NCI-H146 (cell line): ENCODE measurements around the gene CTNNA3.

Experiments used
- DNase-seq: peaks from one replicate; lab custom pipeline; 2025; lab: John Stamatoyannopoulos, UW

CTNNA3 gene

DNA sequence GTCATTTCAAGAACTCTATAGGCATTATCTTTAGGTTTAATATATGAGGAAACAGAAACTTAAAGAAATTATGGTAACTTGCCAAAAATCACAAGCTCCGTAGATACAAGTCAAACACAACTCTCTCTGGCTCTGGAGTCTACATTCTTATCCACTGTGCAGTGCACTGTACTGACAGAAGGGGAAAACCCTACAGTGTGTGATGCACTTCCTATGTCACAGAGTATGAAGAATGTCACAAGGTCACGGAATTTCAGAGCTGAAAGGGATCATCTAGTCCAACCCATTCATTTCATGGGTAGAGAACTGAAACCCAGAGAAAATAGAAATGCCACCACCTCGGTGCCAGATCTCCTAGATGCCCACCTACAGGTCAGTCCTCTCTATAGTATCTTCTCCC lies 684.0 kb downstream of the CTNNA3 start:
- DNase-seq: no peak

DNA sequence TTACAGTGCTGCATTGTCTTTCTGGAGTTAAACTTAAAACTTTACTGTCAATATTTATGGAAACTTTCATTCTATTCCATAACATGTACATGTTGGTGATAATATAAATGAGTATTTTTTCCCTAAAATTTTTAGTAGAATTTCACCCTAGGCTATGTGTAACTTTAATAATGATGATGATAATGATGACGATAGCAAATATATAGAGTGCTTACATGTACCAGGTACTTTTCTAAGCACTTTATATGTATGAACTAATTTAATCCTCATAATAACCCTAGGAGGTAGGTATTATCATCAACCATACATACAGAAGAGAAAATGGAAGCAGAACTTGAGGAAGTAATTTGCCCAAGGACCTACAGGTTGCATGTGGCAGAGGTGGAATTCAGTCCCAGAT lies 684.5 kb downstream of the CTNNA3 start:
- DNase-seq: no peak

DNA sequence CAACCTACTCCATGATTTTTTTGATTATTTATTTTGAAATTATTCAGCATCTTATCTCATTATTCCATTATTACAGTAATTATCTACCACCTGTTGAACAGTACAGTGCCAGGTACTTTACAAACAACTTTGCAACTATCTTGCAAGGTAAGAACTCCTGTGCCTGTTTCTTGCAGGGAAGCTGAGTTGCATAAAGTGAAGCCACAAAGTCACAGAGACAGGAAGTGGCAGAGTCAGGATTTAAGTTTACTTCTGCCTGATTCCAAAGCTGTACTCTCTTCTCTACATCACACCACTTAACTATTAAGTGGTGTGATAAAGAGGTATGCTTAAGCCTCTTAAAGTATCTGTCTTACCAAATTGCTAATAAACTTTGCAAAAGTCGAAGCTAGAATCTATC lies 690.0 kb downstream of the CTNNA3 start:
- no peak for DNase-seq

DNA sequence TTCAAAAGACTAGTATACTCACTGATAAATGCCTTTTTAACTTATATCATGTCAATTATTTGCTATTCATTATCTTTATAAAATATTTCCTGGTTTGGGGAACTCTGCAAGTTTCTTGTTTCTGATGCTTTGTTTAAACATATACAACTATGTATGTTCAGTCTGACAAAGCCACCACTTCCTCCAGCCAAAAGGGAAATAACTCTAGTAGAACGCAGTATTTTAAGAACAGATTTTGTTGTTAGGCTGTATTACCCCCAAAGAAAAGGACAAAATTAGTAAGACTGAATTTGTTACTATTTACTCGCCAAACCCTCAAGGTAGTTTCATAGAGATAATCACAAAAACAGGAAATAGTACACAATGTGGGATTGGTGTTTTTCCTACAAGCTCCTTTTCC lies 691.3 kb downstream of the CTNNA3 start:
- no peak for DNase-seq

DNA sequence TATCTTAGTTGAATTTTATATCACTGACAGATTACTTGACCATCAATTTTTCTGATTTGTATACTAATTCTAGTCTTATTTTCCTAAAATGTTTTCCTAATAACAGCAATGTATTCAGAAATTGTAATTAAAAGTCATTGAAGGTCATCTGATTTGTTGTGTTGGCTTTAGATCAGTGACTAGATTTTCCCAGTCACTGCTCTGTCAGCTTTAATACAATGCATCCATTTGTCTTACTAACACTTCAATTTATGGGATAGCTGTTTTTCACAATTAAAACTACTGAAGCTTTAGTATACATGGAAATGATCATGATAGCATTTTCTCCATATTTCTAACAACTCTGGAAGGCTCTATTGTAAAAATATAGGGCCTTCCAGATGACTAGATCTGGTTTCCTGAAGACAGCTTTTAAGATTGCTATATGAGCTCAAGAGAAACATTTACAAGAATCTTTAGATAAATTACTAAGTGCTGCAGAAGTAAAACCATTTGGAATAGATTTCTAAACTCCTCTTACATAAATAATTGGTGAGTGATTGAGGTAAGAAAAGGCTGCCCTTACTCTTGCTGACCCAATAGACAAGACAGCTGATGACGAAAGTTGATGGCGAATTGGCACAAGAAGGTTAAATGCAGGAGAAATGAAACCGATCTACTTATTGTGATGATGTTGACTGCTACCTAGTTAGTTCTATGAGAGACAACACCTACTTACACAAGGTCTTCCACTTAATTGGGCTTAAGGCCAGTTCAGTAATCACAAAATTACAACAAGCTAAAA lies 696.0 kb downstream of the CTNNA3 start:
- DNase-seq: no peak

DNA sequence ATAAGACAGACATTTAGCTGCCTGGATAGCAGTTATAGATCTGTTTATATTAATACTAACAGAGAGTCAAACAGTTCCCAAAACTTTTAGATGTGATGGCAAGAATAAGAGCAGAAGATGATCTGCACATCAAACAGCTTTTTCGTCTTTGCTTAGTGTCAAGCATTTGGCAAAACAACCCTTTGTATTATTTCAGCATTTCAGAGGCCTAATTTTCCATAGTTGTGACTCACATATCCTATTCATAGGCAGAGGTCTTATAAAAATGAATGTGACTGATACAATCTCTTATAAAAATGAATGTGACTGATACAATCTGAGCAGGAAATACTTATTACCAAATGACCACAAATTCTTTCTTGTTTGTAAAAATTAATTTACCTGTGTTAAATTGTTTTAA lies 699.0 kb downstream of the CTNNA3 start:
- DNase-seq: no peak

DNA sequence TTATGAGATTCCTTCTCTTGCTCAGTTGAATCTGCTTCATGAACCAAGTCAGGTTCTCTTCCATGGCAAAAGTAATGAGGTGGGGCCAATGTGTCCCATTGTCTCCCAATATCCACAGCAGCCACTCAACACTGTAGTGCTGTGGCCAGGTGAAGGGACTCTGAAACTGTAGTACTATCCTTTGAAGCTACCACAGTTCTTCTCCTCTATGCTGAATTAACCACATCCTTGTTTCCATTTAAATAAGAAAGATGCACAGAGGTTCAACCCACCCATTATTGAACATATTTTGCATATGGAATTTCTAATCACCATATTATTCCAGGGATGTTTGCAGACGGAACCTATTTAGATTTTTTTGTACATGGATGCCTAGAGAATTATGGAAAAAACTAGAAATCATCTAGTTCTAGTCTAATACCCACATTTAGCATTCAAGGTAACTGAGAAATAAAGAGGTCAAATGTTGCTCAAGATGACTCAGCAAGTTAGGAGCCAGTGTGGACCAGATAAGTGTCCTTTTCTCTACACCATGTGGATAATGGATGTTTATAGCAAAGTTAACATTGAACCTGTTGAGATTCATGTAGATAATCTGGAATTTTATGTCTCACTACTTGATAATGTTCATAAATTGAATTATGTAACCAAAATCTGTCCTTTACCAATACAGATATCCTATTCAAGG lies 705.7 kb downstream of the CTNNA3 start:
- no peak for DNase-seq

DNA sequence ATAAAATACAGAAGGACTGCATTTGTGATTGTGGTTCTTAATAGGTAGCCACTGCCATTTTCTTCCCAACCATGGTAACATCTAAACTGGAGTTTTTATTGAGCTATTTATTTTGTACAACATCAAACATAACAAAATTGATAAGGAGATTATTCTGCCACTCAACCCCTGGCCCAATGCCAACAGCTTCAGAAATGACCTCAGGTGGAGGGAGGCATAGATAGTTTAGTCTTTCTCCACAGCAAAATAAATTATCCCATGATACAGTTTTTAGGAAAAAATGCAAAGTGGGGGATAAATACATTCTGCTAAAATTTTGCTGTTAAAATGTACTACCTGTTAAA lies 712.5 kb downstream of the CTNNA3 start:
- peak; percentile 56 for DNase-seq

DNA sequence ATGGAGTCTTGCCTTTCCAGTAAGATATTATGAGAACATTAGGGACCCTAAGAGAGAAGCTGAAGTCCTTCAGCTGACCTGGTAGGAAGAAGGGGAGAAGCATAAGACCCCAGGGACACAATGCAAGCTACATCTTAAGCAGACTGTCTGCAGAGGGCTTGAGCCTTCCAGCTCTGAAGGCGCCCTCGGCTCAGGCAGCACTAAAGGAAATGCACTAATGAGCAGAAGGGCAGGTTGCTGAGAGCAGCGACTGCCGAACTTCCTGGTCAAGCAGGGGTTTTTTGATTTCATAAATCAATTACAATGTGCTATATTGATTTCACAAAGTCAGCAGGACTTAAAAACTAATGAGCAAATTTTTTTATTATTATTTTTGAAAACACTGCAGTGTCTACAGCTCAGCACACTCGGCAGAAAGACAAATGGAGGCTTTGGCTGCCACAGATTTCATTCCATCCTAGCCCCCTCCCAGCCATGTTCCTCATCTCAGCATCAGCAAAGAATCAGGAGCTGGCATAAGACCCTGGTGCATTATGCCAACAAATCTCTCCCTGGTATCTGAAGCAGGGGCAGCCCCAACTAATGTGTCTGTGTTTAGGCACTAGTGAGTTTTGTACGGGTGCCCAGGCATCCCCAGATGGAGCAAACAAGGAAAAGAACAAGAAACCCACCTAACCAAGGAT lies 713.1 kb downstream of the CTNNA3 start:
- peak; percentile 14 for DNase-seq

DNA sequence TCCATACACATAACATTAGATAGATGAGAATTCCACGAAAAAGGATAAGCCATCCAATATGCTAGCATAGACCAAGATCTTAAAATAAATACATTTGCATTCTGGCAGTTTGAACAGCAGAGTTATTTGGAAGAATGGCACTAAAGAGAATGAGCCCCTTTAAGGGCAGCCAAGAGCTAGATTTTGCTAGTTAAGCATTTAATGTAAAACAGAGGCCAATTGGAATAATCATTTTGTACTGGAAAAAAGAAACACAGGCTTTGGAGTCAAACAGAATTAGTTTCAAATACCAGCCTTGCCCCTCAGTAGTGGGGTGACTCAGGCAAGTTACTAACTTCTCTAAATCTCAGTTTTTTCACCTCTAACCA lies 714.0 kb downstream of the CTNNA3 start:
- DNase-seq: no peak

DNA sequence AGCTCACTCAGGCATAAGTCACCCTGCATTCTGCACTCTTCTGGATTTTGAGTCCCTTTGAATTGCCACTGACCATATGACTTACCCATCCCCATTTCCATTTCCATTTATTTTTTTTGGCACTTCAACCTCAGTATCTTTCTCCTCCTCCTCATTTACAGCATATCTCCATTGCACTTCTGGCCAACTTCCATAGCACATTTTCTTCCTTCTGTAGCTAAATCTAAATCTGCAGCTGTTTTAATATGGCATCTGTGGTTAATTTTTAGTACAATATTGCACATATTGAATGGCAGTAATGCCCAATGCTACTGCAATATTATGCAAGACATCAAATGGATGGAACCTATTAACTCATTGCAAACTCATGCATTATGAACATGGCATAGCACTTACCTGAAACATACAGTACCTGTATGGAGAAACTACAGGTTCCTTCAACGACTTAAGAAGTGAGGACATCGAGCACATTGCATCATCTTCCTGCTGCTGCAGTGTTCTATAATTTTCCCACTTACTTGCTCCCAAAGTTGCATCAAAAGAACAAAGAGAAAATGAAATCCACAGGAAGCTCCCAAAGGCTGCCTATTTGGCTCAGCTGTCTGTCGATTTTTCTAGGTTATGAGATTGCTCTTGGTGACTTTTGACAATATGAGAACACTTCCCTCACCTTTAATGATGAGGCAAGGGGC lies 714.5 kb downstream of the CTNNA3 start:
- DNase-seq: no peak

DNA sequence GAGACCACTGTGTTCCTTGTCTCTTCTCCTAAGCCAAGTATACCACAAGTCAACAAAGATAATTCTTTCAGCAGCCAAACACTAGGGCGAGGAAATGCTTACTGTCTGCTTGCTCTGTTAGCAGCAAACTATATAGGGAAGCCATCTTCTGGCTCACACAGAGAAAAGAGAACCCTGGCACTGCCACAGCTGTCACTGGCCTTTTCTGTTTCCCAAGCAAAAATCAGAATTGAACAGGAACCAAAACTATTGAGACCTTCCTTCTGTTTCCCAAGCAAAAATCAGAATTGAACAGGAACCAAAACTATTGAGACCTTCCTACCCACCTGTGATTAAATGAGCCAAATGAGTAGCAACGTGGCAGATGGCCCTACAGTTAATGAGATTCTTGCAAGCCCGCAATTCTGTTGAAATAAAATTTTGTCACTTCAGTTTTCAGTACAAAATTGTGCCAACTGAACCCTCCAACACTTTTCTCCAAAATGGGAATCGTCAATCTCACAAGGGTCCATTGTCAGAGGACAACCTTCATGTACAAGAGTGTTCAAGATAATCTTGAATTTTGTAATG lies 715.7 kb downstream of the CTNNA3 start:
- DNase-seq: no peak

DNA sequence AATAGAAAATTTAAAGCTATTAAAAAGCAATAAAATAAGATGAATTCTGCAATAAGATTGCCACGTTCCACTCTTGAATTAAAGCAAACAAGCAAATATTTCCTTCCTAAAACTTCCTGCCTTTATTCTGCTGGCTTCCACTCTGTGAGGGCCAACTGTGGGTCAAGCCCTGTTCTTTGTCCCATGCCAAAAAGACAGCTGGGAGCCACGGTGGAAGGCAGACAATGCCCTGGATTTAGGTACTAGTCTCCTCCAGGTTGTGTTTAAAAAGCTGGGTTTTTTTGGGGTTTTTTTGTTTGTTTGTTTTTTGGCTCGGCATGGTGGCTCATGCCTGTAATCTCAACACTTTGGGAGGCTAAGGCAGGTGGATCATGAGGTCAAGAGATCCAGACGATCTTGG lies 731.0 kb downstream of the CTNNA3 start:
- DNase-seq: no peak

DNA sequence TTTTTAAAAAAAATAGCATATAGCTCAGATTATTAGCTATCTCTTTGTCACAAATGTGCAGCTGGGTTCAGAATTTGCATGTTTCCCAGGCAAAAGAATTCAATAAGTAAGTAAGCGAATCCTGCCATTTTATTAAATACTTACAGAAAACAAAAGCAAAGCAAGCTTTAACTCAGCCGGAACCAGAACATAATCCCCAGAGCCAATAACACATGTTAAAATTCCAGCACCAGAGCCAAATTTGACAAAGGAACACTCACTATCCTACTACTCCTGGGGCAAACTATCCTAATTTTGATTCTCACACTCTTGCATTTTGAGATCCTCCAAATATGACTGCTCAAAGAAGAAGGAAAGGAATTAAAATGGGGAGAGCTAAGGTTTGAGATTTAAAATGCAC lies 737.5 kb downstream of the CTNNA3 start:
- DNase-seq: no peak

DNA sequence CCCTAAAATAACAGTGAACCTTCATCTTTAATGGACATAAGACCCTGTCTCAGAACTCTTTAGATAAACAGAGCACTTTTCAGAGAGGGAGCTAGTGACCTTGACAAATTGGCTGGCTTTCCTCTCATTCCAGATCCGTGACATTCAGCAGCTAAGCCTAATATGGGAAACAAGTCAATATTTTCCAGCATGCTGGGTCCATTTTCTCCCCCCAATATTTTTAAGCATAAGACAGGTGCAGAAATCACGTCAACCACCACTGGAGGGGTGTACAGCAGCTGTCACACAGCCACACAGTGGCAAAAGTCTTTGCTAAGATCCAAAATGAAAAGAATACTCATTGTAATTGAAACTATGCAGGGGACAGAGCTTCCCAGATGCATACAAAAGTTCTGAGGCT lies 744.1 kb downstream of the CTNNA3 start:
- no peak for DNase-seq

DNA sequence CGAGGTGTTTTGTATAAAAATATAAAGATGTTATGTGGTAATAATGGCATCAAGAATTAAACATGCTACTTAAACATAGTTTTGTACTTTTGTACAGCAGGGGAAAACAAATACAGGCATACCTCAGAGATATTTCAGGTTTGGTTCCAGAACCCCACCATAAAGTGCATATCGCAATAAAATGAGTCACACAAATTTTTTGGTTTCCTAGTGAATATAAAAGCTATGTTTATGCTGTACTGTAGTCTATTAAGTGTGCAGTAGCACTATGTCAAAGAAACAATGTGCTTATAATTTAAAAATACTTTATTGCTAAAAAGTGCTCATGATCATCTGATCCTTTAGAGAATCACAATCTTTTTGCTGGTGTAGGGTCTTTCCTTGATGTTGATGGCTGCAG lies 752.4 kb downstream of the CTNNA3 start:
- no peak for DNase-seq

DNA sequence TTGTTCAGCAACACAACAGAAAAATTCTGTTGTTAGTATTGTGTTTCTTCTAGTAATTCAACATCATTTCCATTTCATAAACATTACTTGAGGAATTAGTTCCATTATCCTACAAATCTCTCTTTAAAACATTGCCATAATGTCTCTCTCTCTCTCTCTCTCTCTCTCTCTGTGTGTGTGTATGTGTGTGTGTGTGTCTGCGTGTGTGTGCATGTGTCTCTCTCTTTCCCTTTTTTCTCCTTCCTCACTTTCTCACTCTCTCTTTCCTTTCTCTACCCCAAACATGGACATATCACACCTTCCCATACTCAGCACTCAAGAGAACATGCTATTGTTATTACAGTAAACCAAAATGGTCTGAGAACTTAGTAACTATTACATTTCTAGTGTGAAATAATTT lies 753.6 kb downstream of the CTNNA3 start:
- DNase-seq: no peak

DNA sequence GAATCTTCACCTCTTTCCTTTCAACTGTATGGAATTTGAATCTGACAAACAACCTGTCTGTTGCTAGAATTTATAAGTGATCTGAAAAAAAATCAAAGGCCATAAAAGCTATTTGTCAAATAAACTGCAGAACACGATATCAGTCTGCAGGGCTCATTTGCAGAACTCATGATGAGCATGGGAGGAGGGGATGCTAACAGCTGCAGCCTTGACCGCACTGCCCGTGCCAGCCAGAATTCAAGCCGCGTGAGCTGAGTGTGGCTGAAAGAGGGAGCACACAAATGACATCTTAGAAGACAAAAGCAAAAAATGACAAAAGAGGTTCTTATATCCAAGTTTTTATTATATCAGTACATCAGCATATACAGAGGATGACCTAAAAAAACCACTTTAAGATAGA lies 754.5 kb downstream of the CTNNA3 start:
- DNase-seq: no peak

DNA sequence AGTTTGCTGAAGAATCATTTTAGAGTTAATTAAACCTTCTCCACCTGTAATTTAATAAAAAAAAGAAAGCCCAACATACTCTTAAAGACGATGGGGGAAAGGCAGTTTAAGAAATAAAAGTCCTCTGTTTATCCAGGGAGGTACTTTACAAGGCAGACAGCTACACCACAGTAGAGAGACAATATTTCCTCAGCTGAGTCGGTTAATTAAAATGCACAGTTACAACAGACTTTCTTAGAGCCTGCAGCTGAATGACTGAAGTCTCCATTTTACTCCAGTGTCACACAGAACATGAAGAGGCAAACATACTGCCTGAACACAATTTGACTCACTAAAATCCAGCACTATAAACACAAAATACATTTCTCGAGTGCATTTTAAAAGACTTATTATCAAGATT lies 755.0 kb downstream of the CTNNA3 start:
- DNase-seq: no peak

DNA sequence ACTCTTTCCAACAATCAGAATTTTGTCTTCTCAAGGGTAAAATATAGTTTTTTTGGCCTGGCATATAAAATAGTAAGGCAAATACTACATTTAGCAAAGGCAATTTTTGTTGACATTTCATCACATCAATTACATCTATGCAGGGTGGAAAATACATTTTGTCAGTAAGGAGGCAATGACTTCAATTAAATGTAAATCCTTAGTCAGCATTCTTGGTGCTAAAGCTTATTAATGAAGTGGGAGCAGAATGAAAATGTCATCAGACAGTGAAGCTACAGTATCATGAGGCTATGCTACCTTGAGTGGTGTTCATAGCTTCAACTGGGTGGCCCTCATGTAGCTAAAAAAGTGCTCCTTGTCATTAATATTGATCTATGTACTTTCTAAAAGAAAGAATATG lies 761.3 kb downstream of the CTNNA3 start:
- DNase-seq: no peak

DNA sequence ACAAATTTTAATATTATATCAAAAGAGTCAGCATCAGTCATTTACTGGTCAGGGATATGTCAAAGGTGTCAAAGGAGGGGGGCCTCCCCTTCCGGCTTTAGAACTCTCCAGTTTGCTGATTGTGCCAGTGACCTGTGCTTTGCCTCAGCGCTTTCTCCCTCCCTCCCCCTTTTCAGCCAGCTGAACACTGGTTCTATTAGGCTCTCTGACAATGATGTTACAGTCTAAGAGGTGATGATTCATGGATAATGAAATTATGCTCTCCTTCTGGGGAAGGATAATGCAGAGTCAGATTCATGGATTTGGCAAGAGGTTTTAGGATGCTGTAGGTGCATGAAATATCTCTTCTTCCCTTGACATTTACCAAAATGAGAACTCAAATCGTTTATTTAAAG lies 764.0 kb downstream of the CTNNA3 start:
- no peak for DNase-seq

DNA sequence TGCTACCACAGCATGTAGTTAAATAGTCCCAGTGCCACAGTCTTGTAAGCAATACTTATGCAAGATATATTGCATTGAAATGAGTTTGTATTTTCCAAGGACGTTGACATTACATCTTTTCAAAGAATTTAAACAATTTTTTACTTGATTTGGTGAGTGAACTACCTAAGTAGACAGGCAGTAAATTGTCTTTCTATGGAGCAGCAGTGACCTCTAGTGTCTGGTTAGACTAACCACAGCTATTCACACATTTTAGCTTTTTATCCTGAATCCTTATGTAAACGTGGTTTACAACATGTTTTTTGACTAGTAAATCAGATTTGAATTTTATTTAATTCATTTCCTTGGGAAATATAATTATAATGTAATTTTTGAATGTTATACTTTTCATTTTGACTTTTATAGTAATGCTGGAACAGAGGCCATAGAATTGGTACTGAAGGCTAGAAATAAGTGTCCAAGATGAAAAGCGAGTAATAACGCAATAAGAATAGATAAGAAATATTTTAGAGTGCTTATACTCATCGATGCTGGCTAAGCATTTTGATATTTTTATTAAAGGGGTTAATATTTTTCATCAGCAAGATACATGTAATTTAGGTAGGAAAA lies 764.6 kb downstream of the CTNNA3 start:
- DNase-seq: peak; percentile 40
